Naive thymus-derived CD4-positive, alpha-beta T cell (primary cell): ENCODE measurements around the gene PLA2G10. TPM values are rescaled to one million over a fixed set of nuclear protein-coding genes. Genes with fewer than 3 reads are reported as not detected.

ENCODE experiments used
- ATAC-seq: fragments of 150-1000 bp; cut with Tn5 transposase; 2 replicates; pipeline ENCODE4 v1.10.0; 2021; ENCODE audit warnings: mild to moderate bottlenecking, moderate library complexity
- CTCF ChIA-PET: fragments of 350-600 bp; sonication (Branson Sonifier 250); formaldehyde crosslinking; loops from one replicate; lab custom pipeline; 2021; ENCODE audit warnings: antibody characterized with exemption; lab: Charles Lee
- POLR2A ChIA-PET: fragments of 350-600 bp; sonication (Branson Sonifier 250); formaldehyde crosslinking; loops from one replicate; lab custom pipeline; 2021; ENCODE audit warnings: antibody characterized with exemption, inconsistent platforms; lab: Charles Lee
- DNase-seq, 9 donors: peaks; one replicate each; pipeline versions ENCODE4 v3.0.0 to v3.0.0-alpha.2; 2020 to 2022; ENCODE audit warnings: mixed read lengths in 1 of 9
- H3K27ac ChIP-seq: one replicate; pipeline ENCODE4 v1.7.0; 2013; ENCODE audit warnings: mild to moderate bottlenecking, low read depth, low read length, moderate library complexity
- H3K27me3 ChIP-seq, 2 donors: one replicate each; pipeline ENCODE4 v1.7.0; 2013; ENCODE audit warnings: low read length in 2 of 2, mild to moderate bottlenecking in 2 of 2, moderate library complexity in 2 of 2; ENCODE audit not compliant: control insufficient read depth in 2 of 2, insufficient read depth in 2 of 2
- H3K36me3 ChIP-seq, 3 experiments: 1 replicate in 2 of 3; 2 replicates in 1 of 3; pipeline ENCODE4 v1.7.0; 2013; ENCODE audit warnings: low read length in 3 of 3, mild to moderate bottlenecking in 3 of 3, moderate library complexity in 1 of 3; ENCODE audit not compliant: insufficient read depth in 3 of 3, control insufficient read depth in 2 of 3
- H3K4me1 ChIP-seq, 2 donors: one replicate each; pipeline ENCODE4 v1.7.0; 2013; ENCODE audit warnings: low read length in 2 of 2, mild to moderate bottlenecking in 2 of 2, moderate library complexity in 1 of 2; ENCODE audit not compliant: control insufficient read depth in 2 of 2, insufficient read depth in 2 of 2
- H3K4me3 ChIP-seq: 2 replicates; pipeline ENCODE4 v1.7.0; 2013; ENCODE audit warnings: mild to moderate bottlenecking, low read length
- H3K9me3 ChIP-seq, 3 experiments: 1 replicate in 2 of 3; 2 replicates in 1 of 3; pipeline ENCODE4 v1.7.0; 2013; ENCODE audit warnings: low read length in 3 of 3; ENCODE audit not compliant: control insufficient read depth in 2 of 3
- H3K27ac Mint-ChIP-seq, 9 donors: one replicate each; pipeline ENCODE4 v1.8.0; 2020 to 2022; ENCODE audit warnings: mixed read lengths in 9 of 9, mild to moderate bottlenecking in 8 of 9, moderate library complexity in 5 of 9, inconsistent platforms in 2 of 9
- H3K27me3 Mint-ChIP-seq, 5 donors: one replicate each; pipeline ENCODE4 v1.8.0; 2021 to 2022; ENCODE audit warnings: mixed read lengths in 5 of 5, mild to moderate bottlenecking in 1 of 5
- H3K36me3 Mint-ChIP-seq, 5 donors: one replicate each; pipeline ENCODE4 v1.8.0; 2020 to 2022; ENCODE audit warnings: mixed read lengths in 5 of 5, mild to moderate bottlenecking in 3 of 5, inconsistent platforms in 1 of 5
- H3K4me1 Mint-ChIP-seq, 7 donors: one replicate each; pipeline ENCODE4 v1.8.0; 2020 to 2022; ENCODE audit warnings: mixed read lengths in 7 of 7, mild to moderate bottlenecking in 3 of 7, inconsistent platforms in 1 of 7
- H3K4me3 Mint-ChIP-seq, 10 donors: one replicate each; pipeline ENCODE4 v1.8.0; 2020 to 2022; ENCODE audit warnings: mild to moderate bottlenecking in 10 of 10, mixed read lengths in 10 of 10, moderate library complexity in 6 of 10, inconsistent platforms in 2 of 10
- H3K9me3 Mint-ChIP-seq, 11 donors: one replicate each; pipeline ENCODE4 v1.8.0; 2020 to 2022; ENCODE audit warnings: mixed read lengths in 11 of 11, mild to moderate bottlenecking in 4 of 11, inconsistent platforms in 1 of 11, moderate library complexity in 1 of 11
- intact Hi-C, 2 donors: fragments of 100-400 bp; cut with micrococcal nuclease; formaldehyde crosslinking; loops; one replicate each; pipeline ENCODE4 v1.15.1; 2023
- polyA plus RNA-seq, 2 donors: library from polyadenylated mRNA; unstranded; fragments of 300-500 nt; fragmentation: Illumina TruSeq; gene quantifications; one replicate each; pipeline ENCODE4 v1.2.3, GENCODE V29; 2021
- total RNA-seq, 6 experiments: library from RNA in 5 of 6; stranded (reverse) in 5 of 6; gene quantifications; 1 replicate in 5 of 6; 2 replicates in 1 of 6; pipeline ENCODE4 v1.2.3 and lab custom pipeline; 2021 to 2026

PLA2G10 gene
- total and polyA plus RNA-seq, 7 experiments from 2014 or later = not detected

DNA sequence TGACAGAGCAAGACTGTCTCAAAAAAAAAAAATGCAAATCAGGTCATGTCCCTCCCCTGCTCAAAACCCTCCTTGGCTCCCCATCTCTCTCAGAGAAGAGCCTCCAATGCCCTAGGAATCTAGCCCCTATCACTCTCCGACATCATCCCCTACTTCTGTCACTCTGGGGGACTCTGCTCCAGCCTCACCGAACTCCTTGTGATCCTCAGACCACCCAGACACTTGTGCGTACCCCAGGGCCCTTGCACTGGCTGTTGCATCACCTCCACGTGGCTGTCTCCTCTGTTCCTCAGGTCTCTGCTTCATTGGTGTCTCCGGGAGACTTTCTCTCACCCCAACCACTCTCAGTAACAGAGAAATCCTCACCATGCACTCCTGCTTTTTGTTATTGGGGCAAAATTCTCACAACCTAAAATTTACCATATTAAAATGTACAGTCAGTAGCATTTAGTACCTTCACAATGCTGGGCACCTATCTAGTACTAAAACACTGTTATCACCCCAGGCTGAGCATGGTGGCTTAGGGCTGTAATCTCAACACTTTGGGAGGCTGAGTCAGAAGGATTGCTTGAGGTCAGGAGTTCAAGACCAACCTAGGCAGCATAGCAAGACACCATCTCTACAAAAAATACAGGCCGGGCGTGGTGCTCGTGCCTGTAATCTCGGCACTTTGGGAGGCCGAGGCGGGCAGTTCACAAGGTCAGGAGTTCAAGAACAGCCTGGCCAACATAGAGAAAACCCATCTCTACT, 15.2 kb downstream of the PLA2G10 start:
- H3K36me3 ChIP-seq = no peaks in the 10 kb centered on the region
- H3K9me3 Mint-ChIP-seq = peaks cover 0 to 2% (median 0%) of the 10 kb centered on the region in 11 donors
- H3K27me3 Mint-ChIP-seq = peaks cover 0 to 4% (median 0%) of the 10 kb centered on the region in 5 donors
- H3K4me3 ChIP-seq = no peak overlapping the region
- H3K4me1 ChIP-seq = no peaks in the 10 kb centered on the region
- CTCF ChIA-PET = no interaction called here
- peak overlapping the region in 1 of 9 donors; percentile 31 for H3K27ac Mint-ChIP-seq
- H3K4me3 Mint-ChIP-seq = no peak overlapping the region
- no peak overlapping the region for H3K27ac ChIP-seq
- no peaks in the 10 kb centered on the region for H3K36me3 Mint-ChIP-seq
- intact Hi-C loops = no loop called here
- H3K27me3 ChIP-seq = no peaks in the 10 kb centered on the region
- no peaks in the 10 kb centered on the region for H3K9me3 ChIP-seq
- peaks cover 0 to 5% (median 3%) of the 10 kb centered on the region in 7 donors for H3K4me1 Mint-ChIP-seq
- ATAC-seq (no peak), DNase-seq (no peak)
- POLR2A ChIA-PET = no interaction called here

DNA sequence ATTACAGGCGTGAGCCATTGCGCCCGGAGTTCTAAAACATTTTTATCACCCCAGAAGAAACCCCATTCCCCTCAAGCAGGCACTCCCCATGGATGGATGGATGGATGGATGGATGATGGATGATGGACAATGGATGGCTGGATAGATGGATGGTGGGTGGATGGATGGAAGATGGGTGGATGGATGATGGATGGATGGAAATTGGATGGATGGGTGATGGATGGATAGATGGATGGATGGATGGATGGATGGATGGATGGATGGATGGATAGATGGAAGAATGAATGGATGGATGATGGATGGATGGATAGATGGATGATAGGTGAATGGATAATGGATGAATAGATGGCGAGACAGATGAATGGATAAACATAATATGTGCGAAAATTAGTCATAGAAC, 16.5 kb downstream of the PLA2G10 start:
- DNase-seq (no peak), ATAC-seq (no peak)
- peaks cover 1 to 10% (median 9%) of the 10 kb centered on the region in 7 donors for H3K4me1 Mint-ChIP-seq
- H3K36me3 Mint-ChIP-seq = peaks cover 0 to under 1% (median 0%) of the 10 kb centered on the region in 5 donors
- H3K27ac Mint-ChIP-seq = no peak overlapping the region
- Histone ChIP-seq H3K27ac (no peak overlapping the region), H3K4me1 (no peaks in the 10 kb centered on the region), H3K27me3 (no peaks in the 10 kb centered on the region), H3K9me3 (no peaks in the 10 kb centered on the region), H3K36me3 (no peaks in the 10 kb centered on the region), H3K4me3 (no peak overlapping the region)
- peaks cover 0 to 4% (median 0%) of the 10 kb centered on the region in 5 donors for H3K27me3 Mint-ChIP-seq
- intact Hi-C loops = no loop called here
- peaks cover 0 to 2% (median 0%) of the 10 kb centered on the region in 11 donors for H3K9me3 Mint-ChIP-seq
- H3K4me3 Mint-ChIP-seq = no peak overlapping the region
- CTCF ChIA-PET = no interaction called here
- POLR2A ChIA-PET = no interaction called here

DNA sequence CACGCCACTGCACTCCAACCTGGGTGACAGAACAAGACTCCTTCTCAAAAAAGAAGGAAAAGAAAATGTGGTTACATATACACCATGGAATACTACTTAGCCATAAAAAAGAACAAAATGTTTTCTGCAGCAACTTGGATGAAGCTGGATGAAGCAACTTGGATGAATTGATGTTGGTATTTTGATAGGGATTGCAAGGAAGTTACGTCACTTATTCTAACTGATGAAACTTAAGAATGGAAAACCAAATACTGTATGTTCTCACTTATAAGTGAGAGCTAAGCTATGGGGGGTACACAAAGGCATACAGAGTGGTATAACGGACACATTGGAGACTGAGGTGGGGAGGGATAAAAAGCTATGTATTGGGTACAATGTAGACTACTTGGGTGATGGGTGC, 17.5 kb downstream of the PLA2G10 start:
- H3K27me3 Mint-ChIP-seq = peaks cover 0 to 4% (median 0%) of the 10 kb centered on the region in 5 donors
- no peak overlapping the region for H3K27ac Mint-ChIP-seq
- no peaks in the 10 kb centered on the region for H3K9me3 ChIP-seq
- intact Hi-C loops = no loop called here
- no peaks in the 10 kb centered on the region for H3K36me3 ChIP-seq
- no peak overlapping the region for H3K27ac ChIP-seq
- ChIA-PET POLR2A (interaction anchor here (0.6 kb wide), 1 partner anchor 39 kb away, joined by 3 read pairs; no protein-coding TSS in a partner anchor), CTCF (no interaction called here)
- no peak overlapping the region for H3K4me3 ChIP-seq
- H3K36me3 Mint-ChIP-seq = peaks cover 0 to 4% (median 0%) of the 10 kb centered on the region in 5 donors
- no peaks in the 10 kb centered on the region for H3K27me3 ChIP-seq
- no peaks in the 10 kb centered on the region for H3K4me1 ChIP-seq
- DNase-seq (no peak), ATAC-seq (no peak)
- H3K4me1 Mint-ChIP-seq = peaks cover 4 to 17% (median 14%) of the 10 kb centered on the region in 7 donors
- no peak overlapping the region for H3K4me3 Mint-ChIP-seq
- H3K9me3 Mint-ChIP-seq = peaks cover 0 to 5% (median 0%) of the 10 kb centered on the region in 11 donors

DNA sequence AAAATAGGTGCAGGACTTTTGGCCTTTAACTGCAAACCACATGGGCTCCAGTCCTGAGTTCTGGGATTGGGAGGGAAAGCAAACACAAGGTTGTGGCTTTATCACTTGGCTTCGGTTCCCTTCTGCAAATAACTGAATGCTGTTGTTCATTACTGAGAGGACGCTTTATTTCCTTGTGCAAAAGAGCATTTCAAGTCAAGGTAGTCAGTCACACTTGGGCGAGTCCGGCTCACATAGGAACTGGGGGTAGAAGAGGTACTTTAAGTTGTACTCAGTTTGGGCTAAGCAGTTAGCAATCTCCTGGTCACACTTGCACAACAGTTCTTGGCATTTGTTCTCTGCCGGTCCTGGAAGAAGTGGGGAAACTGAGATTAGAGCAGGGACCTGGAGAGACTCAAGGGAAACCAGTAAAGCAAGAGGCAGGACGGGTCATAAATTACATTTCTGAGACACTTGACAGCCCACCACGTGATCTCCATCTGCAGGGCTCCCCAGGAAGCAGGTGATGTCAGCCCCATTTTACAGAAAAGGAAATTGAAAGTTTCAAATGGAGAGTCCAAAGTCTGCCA, 21.6 kb downstream of the PLA2G10 start:
- no peak overlapping the region for H3K27ac ChIP-seq
- H3K36me3 Mint-ChIP-seq = peaks cover 0 to 20% (median 4%) of the 10 kb centered on the region in 5 donors
- peak overlapping the region in 7 of 9 donors; percentile 1 to 60 (median 18) for H3K27ac Mint-ChIP-seq
- POLR2A ChIA-PET = no interaction called here
- CTCF ChIA-PET = no interaction called here
- no peak for DNase-seq
- no peaks in the 10 kb centered on the region for H3K27me3 Mint-ChIP-seq
- ATAC-seq = no peak
- no peaks in the 10 kb centered on the region for H3K9me3 ChIP-seq
- H3K27me3 ChIP-seq = no peaks in the 10 kb centered on the region
- peaks cover 0 to 19% (median 0%) of the 10 kb centered on the region in 3 experiments for H3K36me3 ChIP-seq
- H3K4me1 ChIP-seq = no peaks in the 10 kb centered on the region
- peaks cover 0 to 5% (median 0%) of the 10 kb centered on the region in 11 donors for H3K9me3 Mint-ChIP-seq
- H3K4me1 Mint-ChIP-seq = peaks cover 4 to 17% (median 14%) of the 10 kb centered on the region in 7 donors
- peak overlapping the region in 1 of 10 donors; percentile 10 for H3K4me3 Mint-ChIP-seq
- H3K4me3 ChIP-seq = no peak overlapping the region
- intact Hi-C loops = no loop called here

DNA sequence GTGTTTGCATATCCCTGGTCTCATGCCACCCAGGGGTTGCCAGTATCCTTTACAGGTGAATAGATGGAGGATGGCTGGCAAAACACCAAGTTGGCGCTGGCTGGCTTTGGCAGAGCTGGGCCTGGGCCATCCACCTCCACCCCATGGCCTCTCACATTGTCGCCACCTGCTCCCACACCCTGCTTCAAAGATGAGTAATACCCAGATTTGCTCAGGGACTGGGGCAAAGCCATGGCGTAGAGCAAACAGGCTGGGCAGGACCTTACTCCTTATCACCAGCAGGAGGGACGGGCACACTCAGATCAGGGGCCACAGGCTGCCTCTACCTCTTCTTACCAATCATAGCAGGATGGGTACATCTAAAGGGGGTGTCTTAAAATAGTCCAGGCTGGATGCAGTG, 24.3 kb downstream of the PLA2G10 start:
- no peaks in the 10 kb centered on the region for H3K4me1 ChIP-seq
- H3K9me3 Mint-ChIP-seq = peaks cover 0 to 3% (median 0%) of the 10 kb centered on the region in 11 donors
- peak overlapping the region in 1 of 9 donors; percentile 3 for H3K27ac Mint-ChIP-seq
- peaks cover 4 to 17% (median 14%) of the 10 kb centered on the region in 7 donors for H3K4me1 Mint-ChIP-seq
- H3K4me3 ChIP-seq = no peak overlapping the region
- H3K9me3 ChIP-seq = no peaks in the 10 kb centered on the region
- no peak overlapping the region for H3K27ac ChIP-seq
- H3K27me3 ChIP-seq = no peaks in the 10 kb centered on the region
- H3K36me3 ChIP-seq = peaks cover 0 to 43% (median 12%) of the 10 kb centered on the region in 3 experiments
- H3K27me3 Mint-ChIP-seq = no peaks in the 10 kb centered on the region
- DNase-seq (no peak), ATAC-seq (no peak)
- H3K36me3 Mint-ChIP-seq = peaks cover 0 to 44% (median 23%) of the 10 kb centered on the region in 5 donors
- ChIA-PET POLR2A (no interaction called here), CTCF (no interaction called here)
- H3K4me3 Mint-ChIP-seq = no peak overlapping the region
- intact Hi-C loops = no loop called here

DNA sequence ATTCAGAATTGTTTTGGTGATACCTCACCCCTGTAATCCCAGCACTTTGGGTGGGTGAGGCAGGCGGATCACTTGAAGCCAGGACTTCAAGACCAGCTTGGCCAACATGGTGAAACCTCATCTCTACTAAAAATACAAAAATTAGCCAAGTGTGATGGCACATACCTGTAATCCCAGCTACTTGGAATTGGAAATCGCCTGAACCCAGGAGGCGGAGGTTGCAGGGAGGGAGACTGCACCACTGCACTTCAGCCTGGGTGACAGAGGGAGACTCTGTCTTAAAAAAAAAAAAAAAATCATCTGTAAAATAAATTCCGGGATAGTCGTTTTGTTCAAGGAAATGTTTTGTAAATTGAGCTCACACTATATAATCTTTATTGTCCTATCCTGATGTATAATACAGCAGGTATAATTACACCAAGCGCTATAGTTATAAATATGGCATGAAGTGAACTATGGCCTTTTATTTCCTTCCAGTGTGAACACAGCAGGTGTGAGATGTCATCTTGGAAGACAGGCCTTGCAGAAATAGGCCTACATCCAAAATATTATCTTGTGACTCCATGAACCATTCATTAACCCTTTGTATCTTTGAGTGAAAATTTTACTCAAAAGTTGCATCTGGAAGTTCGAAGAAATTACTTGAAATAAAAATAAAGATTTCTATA, 25.4 kb downstream of the PLA2G10 start:
- ChIA-PET CTCF (no interaction called here), POLR2A (no interaction called here)
- no peaks in the 10 kb centered on the region for H3K27me3 Mint-ChIP-seq
- H3K27ac Mint-ChIP-seq = no peak overlapping the region
- ATAC-seq (no peak), DNase-seq (no peak)
- intact Hi-C loops = no loop called here
- H3K4me3 Mint-ChIP-seq = no peak overlapping the region
- H3K9me3 ChIP-seq = no peaks in the 10 kb centered on the region
- peaks cover 0 to 54% (median 21%) of the 10 kb centered on the region in 3 experiments for H3K36me3 ChIP-seq
- H3K36me3 Mint-ChIP-seq = peaks cover 0 to 53% (median 26%) of the 10 kb centered on the region in 5 donors
- no peak overlapping the region for H3K27ac ChIP-seq
- no peaks in the 10 kb centered on the region for H3K27me3 ChIP-seq
- peaks cover 0 to 3% (median 0%) of the 10 kb centered on the region in 11 donors for H3K9me3 Mint-ChIP-seq
- H3K4me1 Mint-ChIP-seq = peaks cover 0 to 12% (median 9%) of the 10 kb centered on the region in 7 donors
- no peaks in the 10 kb centered on the region for H3K4me1 ChIP-seq
- H3K4me3 ChIP-seq = no peak overlapping the region
